HS-27A (cell line): ENCODE data around the gene OR7A5.
"Not testable (repeated sequence)": the region's sequence is repeated elsewhere in the genome, so short reads cannot be mapped to it uniquely, and the experiment has no call there.

ENCODE experiments used
- DNase-seq: peaks from one replicate; pipeline ENCODE4 v3.0.0-alpha.2; 2012; ENCODE audit warnings: low read depth, missing footprints

The OR7A5 gene

GRCh38 chr19:14784730-14785101 is 50.3 kb downstream of the OR7A5 start:
- DNase-seq = not testable (repeated sequence)

DNA sequence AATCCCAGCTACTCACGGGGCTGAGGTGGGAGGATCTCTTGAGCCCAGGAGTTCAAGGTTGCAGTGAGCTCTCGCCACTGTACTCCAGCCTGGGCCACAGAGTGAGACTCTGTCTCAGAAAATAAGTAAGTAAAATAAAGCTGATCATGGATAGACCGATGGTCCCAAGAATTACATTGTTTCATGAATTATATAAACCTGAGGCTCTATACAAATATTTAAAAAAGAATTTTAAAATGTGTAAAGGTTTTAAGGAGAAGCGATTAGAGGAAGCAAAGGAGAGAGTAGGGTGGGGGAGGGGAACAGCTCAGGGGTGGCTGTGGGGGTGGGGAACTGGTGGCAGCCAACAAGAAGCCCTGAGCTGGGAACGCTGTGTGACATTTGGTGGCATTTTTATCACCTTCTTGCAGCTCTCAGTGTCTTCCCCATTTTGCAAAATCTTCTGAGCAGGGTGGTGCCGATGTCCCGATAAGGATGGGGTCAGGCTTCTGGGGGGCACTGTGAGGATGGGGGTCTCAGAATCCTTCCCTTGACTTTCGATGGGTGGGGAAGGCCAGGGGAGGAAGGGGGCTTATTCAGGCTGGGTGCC is 51.5 kb downstream of the OR7A5 start:
- DNase-seq = not testable (repeated sequence)

GRCh38 chr19:14782626-14783409 is 52.2 kb downstream of the OR7A5 start:
- no peak for DNase-seq

GRCh38 chr19:14781713-14782536 is 53.1 kb downstream of the OR7A5 start:
- DNase-seq = not testable (repeated sequence)

- not testable (repeated sequence) for DNase-seq
Observed at GRCh38 chr19:14780622-14781225, 54.3 kb downstream of the OR7A5 start.

GRCh38 chr19:14779151-14779550 is 55.8 kb downstream of the OR7A5 start:
- DNase-seq = no peak

- DNase-seq = not testable (repeated sequence)
Observed at GRCh38 chr19:14778110-14778845, 56.7 kb downstream of the OR7A5 start, which contains the start of gene ADGRE2. ADGRE2 (minus strand) TSS chr19:14778560; CDS start chr19:14776756, 1,804 bp downstream.

DNA sequence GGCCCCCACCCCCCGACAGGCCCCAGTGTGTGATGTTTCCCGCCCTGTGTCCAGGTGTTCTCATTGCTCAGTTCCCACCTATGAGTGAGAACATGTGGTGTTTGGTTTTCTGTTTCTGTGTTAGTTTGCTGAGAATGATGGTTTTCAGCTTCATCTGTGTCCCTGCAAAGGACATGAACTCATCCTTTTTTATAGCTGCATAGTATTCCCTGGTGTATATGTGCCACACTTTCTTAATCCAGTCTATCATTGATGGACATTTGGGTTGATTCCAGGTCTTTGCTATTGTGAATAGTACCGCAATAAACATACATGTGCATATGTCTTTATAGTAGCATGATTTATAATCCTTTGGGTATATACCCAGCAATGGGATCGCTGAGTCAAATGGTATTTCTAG is 57.3 kb downstream of the OR7A5 start:
- DNase-seq = not testable (repeated sequence)
